ENCODE data around the gene LRRK1. TPM values are rescaled to one million over a fixed set of nuclear protein-coding genes. Genes with fewer than 3 reads are reported as not detected.

The LRRK1 gene
- polyA plus RNA-seq, 1 experiment: 16.9 TPM

DNA sequence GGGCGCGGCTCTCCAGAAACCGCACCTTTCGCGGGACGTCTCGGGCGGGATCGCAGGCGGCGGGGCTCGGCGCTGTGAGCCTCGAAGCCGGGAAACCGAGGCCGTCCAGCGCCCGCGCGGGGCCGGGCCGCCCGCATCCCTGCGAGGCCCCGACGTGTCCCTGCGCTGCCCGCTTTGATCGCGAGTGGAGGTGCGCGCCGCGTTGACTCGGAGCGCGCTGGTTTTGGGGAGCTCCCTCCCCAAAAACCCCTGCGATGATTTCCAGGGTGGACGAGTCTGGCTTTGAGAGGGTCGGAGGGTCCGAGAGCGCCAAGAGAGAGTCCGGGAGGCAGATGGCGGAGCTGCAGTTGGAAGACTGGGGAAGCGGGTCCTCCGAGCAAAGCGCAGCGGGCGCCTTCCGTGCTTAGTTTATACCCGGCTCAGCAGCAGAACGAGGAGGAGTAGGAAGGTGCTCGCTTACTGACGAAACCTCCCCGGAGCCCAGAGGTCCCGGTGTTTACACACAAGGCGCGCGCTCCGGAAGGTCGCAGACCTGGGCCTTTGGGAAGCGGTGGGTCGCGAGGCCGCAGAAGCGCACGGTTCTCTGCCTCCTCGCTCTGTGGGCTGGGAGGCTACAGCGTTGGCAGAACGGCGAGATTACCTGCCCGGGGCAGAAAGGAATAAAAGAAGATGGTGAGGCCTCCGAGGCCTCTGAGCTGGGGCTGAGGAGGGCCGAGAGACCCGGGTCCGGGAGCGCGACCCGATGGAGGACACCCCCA lies 38.8 kb upstream of the LRRK1 start:
- no peak for DNase-seq (ENCODE audit: low read depth)
- H3K27me3 ChIP-seq (ENCODE audit: control insufficient read depth, insufficient read depth, low read length): peaks cover 22% of the 10 kb centered on the region
- H3K4me3 ChIP-seq (ENCODE audit: low read depth, low read length): peak overlapping the region; percentile 40

DNA sequence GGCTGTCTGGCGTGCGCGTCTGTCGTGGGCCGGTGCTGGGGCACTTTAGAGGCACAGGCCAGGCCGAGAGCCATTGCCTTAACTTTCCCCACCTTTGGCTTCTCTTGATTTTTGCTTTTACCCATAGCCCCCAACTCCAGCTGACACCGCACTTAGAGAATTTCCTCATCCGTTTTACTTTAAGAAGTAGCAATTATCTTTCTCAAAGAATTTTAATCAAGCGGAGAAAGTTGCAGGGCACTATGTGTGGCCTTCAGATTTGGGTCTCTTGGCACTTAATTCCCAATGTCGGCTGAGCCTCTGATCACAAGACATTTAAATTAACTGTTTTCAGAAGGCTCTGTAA lies 38.3 kb upstream of the LRRK1 start:
- DNase-seq (ENCODE audit: low read depth): no peak
- ChIA-PET CTCF (interaction anchor here (1.3 to 1.8 kb wide), 2 partner anchors 126 to 209 kb away, joined by 3 to 7 read pairs; no protein-coding TSS in a partner anchor), POLR2A (interaction anchor here (0.6 kb wide), 1 partner anchor 274 kb away, joined by 5 read pairs; no protein-coding TSS in a partner anchor)
- Histone ChIP-seq H3K27me3 (ENCODE audit: control insufficient read depth, insufficient read depth, low read length) (peaks cover 18% of the 10 kb centered on the region), H3K4me3 (ENCODE audit: low read depth, low read length) (no peak overlapping the region), H3K36me3 (ENCODE audit: control insufficient read depth, insufficient read depth, low read length) (no peaks in the 10 kb centered on the region)
- TF ChIP-seq, protein P1, sequence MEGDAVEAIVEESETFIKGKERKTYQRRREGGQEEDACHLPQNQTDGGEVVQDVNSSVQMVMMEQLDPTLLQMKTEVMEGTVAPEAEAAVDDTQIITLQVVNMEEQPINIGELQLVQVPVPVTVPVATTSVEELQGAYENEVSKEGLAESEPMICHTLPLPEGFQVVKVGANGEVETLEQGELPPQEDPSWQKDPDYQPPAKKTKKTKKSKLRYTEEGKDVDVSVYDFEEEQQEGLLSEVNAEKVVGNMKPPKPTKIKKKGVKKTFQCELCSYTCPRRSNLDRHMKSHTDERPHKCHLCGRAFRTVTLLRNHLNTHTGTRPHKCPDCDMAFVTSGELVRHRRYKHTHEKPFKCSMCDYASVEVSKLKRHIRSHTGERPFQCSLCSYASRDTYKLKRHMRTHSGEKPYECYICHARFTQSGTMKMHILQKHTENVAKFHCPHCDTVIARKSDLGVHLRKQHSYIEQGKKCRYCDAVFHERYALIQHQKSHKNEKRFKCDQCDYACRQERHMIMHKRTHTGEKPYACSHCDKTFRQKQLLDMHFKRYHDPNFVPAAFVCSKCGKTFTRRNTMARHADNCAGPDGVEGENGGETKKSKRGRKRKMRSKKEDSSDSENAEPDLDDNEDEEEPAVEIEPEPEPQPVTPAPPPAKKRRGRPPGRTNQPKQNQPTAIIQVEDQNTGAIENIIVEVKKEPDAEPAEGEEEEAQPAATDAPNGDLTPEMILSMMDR (IDR thresholded peaks at IDR 0.05; ENCODE audit: insufficient read depth, low read depth, low read length): no peak

More for the DNA sequence above, 38.8 kb upstream of the LRRK1 start:
- POLR2A ChIA-PET: interaction anchor here (1.2 kb wide), 1 partner anchor 9 kb away, joined by 4 read pairs; no protein-coding TSS in a partner anchor
- CTCF ChIA-PET: interaction anchor here (1.3 to 2.0 kb wide), 3 partner anchors 38 to 208 kb away, joined by 3 to 7 read pairs (median 7); partner anchors contain the start of gene LRRK1
- TF ChIP-seq, protein P1 (IDR thresholded peaks at IDR 0.05; ENCODE audit: insufficient read depth, low read depth, low read length): no peak
- no peaks in the 10 kb centered on the region for H3K36me3 ChIP-seq (ENCODE audit: control insufficient read depth, insufficient read depth, low read length)

DNA sequence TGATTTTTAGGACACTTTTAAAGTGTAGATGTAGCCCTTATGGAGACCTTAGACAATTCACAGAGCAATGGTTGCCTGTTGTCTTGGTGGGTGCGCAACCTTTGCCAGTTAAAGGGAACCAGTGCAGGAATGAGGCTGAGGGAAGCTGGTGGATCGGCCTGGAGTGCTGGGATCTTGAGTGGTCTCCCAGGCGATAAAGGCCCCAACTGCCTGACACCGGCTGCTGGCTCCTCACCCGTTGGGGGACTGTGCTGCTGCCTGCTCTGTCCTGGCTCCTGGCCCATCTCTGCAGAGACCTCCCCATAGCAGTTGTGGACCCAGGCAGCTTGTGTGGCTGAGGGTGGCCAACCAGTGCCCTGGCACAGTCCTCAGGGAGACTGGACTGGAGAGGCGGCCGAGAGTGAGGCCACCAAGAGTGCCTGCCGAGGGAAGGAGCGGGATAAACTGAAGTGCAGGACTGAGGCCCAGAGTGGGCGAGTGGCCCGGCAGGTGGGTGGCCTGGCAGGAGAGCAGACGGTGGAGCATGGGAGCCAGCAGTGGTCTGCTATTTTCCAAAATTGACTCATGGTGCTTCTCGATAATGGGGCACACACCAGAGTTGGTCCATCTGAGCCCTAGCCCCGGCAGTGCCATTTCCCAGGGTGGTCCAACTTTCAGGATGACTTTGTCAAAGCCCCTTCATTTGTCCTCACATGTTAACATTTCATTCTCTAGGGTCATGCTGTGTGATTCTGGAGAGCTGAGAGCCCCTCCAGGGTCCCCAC lies 37.4 kb upstream of the LRRK1 start:
- Histone ChIP-seq H3K27me3 (ENCODE audit: control insufficient read depth, insufficient read depth, low read length) (peaks cover 18% of the 10 kb centered on the region), H3K36me3 (ENCODE audit: control insufficient read depth, insufficient read depth, low read length) (no peaks in the 10 kb centered on the region), H3K4me3 (ENCODE audit: low read depth, low read length) (no peak overlapping the region)
- ChIA-PET CTCF (no interaction called here), POLR2A (no interaction called here)
- TF ChIP-seq, protein P1 (IDR thresholded peaks at IDR 0.05; ENCODE audit: insufficient read depth, low read depth, low read length): no peak
- DNase-seq (ENCODE audit: low read depth): no peak

DNA sequence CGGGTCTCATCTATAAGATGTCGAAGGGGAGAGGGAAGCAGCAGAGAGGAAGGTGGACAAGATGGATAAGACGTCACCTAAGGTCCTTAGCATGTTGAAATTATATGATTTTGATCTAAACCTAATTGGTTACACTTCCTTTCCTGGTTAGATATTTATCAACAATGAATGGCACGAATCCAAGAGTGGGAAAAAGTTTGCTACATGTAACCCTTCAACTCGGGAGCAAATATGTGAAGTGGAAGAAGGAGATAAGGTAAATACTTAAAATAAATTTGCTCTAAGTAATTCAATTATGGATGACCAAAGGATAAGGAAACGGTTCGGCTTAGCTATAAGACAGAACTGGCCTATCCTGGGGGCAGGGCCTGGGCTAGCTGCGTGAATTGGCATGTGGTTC lies 34.0 kb upstream of the LRRK1 start:
- Histone ChIP-seq H3K4me3 (ENCODE audit: low read depth, low read length) (no peak overlapping the region), H3K27me3 (ENCODE audit: control insufficient read depth, insufficient read depth, low read length) (peaks cover 13% of the 10 kb centered on the region), H3K36me3 (ENCODE audit: control insufficient read depth, insufficient read depth, low read length) (no peaks in the 10 kb centered on the region)
- DNase-seq (ENCODE audit: low read depth): no peak
- ChIA-PET CTCF (no interaction called here), POLR2A (no interaction called here)
- TF ChIP-seq, protein P1 (IDR thresholded peaks at IDR 0.05; ENCODE audit: insufficient read depth, low read depth, low read length): no peak

DNA sequence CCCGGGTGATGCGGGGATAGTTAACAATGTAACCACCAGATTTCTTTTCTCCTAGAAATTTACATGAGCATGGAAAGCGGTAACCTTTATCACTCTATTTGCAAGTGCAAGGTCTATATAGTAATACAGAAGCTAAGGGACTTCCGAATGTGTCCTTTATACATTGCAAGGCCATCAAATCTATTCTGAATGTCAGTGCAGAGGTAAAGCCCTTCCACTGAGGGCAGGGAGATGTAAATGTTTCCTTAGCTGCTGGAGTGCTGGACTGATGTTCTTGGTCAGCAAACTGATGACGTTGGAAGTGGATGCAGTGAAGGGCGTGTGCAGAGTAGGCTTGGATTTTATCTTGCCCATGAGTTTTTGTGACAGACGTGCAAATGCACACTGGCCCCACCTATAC lies 33.3 kb upstream of the LRRK1 start:
- CTCF ChIA-PET: interaction anchor here (1.0 kb wide), 1 partner anchor 13 kb away, joined by 3 read pairs; no protein-coding TSS in a partner anchor

More for the DNA sequence above, 33.3 kb upstream of the LRRK1 start:
- DNase-seq (ENCODE audit: low read depth): no peak
- TF ChIP-seq, protein P1 (IDR thresholded peaks at IDR 0.05; ENCODE audit: insufficient read depth, low read depth, low read length): no peak
- peaks cover 7% of the 10 kb centered on the region for H3K27me3 ChIP-seq (ENCODE audit: control insufficient read depth, insufficient read depth, low read length)
- H3K36me3 ChIP-seq (ENCODE audit: control insufficient read depth, insufficient read depth, low read length): no peaks in the 10 kb centered on the region
- no peak overlapping the region for H3K4me3 ChIP-seq (ENCODE audit: low read depth, low read length)
- POLR2A ChIA-PET: interaction anchor here (0.7 kb wide), 1 partner anchor 10 kb away, joined by 11 read pairs; no protein-coding TSS in a partner anchor

All from BJ (cell line).